ENCODE results near the gene NRM.
"Not testable (repeated sequence)": the region's sequence is repeated elsewhere in the genome, so short reads cannot be mapped to it uniquely, and the experiment has no call there.

The NRM gene

DNA sequence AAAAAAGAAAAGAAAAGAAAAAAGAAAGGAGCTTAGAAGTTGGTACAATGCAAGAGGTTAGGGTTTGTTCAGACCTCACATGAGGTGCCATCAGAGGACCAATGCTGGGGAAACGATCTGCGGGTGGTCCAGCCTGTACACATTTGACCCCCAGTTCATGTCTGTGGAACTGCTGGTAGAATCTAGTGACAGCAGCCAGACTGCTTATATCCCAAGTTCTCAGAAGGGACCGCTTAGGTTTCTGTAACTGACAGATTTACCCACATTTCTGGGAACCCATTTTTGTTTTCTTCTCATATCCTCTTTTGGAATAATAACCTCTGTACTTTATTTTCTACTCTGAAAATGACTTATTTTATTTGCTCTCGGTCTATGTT, 9.0 kb downstream of the NRM start:
- peaks cover 35% of the 10 kb centered on the region for H3K4me1 ChIP-seq (ENCODE audit: control insufficient read depth, insufficient read depth, low read length)
- H3K27ac ChIP-seq (ENCODE audit: low read depth, low read length): peak overlapping the region; percentile 84
- no peaks in the 10 kb centered on the region for H3K27me3 ChIP-seq (ENCODE audit: control insufficient read depth, insufficient read depth, low read length)
- peaks cover 17% of the 10 kb centered on the region for H3K36me3 ChIP-seq (ENCODE audit: control insufficient read depth, insufficient read depth, low read length)
- H3K9me3 ChIP-seq (ENCODE audit: control insufficient read depth, insufficient read depth, low read length): no peaks in the 10 kb centered on the region
- H3K9ac ChIP-seq (ENCODE audit: low read depth, low read length): no peak overlapping the region
- H3K4me3 ChIP-seq (ENCODE audit: low read depth, low read length): no peak overlapping the region

DNA sequence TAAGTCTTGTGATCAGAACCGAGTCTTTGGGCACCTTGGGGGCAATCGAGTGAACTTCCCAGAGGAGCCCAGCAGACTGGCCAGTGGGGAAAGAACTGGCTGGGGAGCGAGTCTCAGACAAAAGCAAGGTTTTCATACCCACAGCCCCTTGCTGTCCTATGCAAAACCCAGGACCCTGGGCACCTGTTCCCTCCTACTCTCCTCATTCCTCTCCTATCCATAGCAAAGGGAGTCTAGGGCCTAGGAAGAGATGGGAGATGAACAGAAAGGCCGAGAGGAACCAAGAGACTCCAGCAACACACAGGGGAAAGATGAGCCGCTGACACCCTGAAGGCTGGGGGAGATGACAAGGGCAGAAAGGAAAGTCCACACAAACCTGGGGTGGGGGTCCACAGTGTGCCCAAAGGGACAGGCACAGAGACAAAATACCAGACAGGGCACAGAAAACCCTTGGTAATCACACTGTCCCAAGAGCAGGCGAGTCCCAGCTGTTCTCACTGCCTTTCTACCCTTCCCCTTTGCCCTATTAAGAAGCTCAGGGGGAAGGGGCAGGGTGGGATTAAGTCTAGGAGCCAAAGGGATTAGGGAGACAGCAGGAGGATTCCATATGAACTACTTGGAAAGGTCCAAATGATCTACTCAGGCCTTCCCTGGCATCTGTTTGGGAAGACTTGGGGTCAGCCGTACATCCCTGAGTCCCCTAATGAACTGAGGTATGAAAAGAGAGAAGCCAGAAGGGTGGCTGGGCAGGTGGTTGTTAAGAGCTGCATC, 10.8 kb downstream of the NRM start:
- H3K9ac ChIP-seq (ENCODE audit: low read depth, low read length): no peak overlapping the region
- H3K9me3 ChIP-seq (ENCODE audit: control insufficient read depth, insufficient read depth, low read length): no peaks in the 10 kb centered on the region
- H3K36me3 ChIP-seq (ENCODE audit: control insufficient read depth, insufficient read depth, low read length): peaks cover 24% of the 10 kb centered on the region
- H3K27me3 ChIP-seq (ENCODE audit: control insufficient read depth, insufficient read depth, low read length): no peaks in the 10 kb centered on the region
- H3K4me1 ChIP-seq (ENCODE audit: control insufficient read depth, insufficient read depth, low read length): peaks cover 31% of the 10 kb centered on the region
- no peak overlapping the region for H3K4me3 ChIP-seq (ENCODE audit: low read depth, low read length)
- H3K27ac ChIP-seq (ENCODE audit: low read depth, low read length): peak overlapping the region; percentile 49

GRCh38 chr6:30678964-30679726, 11.6 kb downstream of the NRM start:
- H3K9ac ChIP-seq (ENCODE audit: low read depth, low read length): no peak overlapping the region
- H3K4me1 ChIP-seq (ENCODE audit: control insufficient read depth, insufficient read depth, low read length): peaks cover 29% of the 10 kb centered on the region

GRCh38 chr6:30676660-30677285, 14.0 kb downstream of the NRM start:
- Histone ChIP-seq H3K27ac (ENCODE audit: low read depth, low read length) (no peak overlapping the region), H3K9me3 (ENCODE audit: control insufficient read depth, insufficient read depth, low read length) (no peaks in the 10 kb centered on the region), H3K9ac (ENCODE audit: low read depth, low read length) (no peak overlapping the region), H3K4me1 (ENCODE audit: control insufficient read depth, insufficient read depth, low read length) (peaks cover 9% of the 10 kb centered on the region), H3K27me3 (ENCODE audit: control insufficient read depth, insufficient read depth, low read length) (no peaks in the 10 kb centered on the region), H3K36me3 (ENCODE audit: control insufficient read depth, insufficient read depth, low read length) (peaks cover 24% of the 10 kb centered on the region), H3K4me3 (ENCODE audit: low read depth, low read length) (no peak overlapping the region)

More at GRCh38 chr6:30678964-30679726, 11.6 kb downstream of the NRM start:
- peak overlapping the region; percentile 50; the same call in 1 of the 2 replicates for H3K4me3 ChIP-seq (ENCODE audit: low read depth, low read length)
- peaks cover 24% of the 10 kb centered on the region for H3K36me3 ChIP-seq (ENCODE audit: control insufficient read depth, insufficient read depth, low read length)
- no peak overlapping the region for H3K27ac ChIP-seq (ENCODE audit: low read depth, low read length)
- no peaks in the 10 kb centered on the region for H3K9me3 ChIP-seq (ENCODE audit: control insufficient read depth, insufficient read depth, low read length)
- no peaks in the 10 kb centered on the region for H3K27me3 ChIP-seq (ENCODE audit: control insufficient read depth, insufficient read depth, low read length)

DNA sequence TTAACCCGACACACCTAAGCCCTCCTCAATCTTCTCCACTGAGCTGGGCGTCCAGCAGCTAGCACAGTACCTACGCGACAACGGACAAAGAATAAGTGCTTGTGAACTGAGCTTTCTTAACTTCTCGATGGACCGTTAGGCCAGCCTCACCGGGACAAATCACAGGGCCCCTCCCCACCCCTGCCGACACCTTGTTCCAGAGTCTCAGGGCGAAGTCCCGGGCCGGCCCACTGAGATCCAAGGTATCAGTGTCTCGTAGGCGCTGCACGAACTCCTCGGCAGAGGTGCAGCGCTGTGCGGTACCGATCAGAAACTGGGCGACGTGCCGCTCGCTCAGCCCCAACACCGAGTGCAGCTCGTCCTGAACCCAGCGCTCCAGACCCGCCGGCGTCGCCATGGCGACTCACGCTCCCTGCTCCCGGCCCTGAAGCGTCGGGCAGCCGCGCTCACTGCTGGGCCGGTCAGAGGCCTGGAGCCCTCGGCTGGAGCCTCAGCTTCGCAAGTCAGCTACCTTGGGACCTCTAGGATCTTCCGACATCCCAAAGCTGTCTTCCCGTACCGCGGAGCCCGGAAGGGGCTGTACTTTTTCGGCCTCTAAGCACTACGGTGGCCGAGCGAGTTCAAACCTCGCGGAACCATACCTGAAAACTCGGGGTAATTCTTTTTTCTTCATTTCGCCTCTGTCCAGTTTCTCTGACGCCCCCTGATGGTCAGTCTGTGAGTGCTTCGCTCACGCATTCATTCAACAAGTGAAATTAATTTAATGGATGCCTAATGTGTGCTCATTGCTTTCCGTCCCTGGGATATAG, 18.1 kb downstream of the NRM start, which contains the start of gene DHX16:
TSS of gene DHX16 (minus strand) at position 562 of the 809 bp plus-strand sequence. CDS start at position 397, 165 bp downstream.
- Histone ChIP-seq H3K27ac (ENCODE audit: low read depth, low read length) (peak within 1 kb of the TSS; percentile 76), H3K36me3 (ENCODE audit: control insufficient read depth, insufficient read depth, low read length) (peaks cover 42% of the 10 kb centered on the region), H3K27me3 (ENCODE audit: control insufficient read depth, insufficient read depth, low read length) (no peaks in the 10 kb centered on the region), H3K9ac (ENCODE audit: low read depth, low read length) (peak within 1 kb of the TSS; percentile 43; the same call in 1 of the 2 replicates), H3K4me1 (ENCODE audit: control insufficient read depth, insufficient read depth, low read length) (no peaks in the 10 kb centered on the region), H3K9me3 (ENCODE audit: control insufficient read depth, insufficient read depth, low read length) (no peaks in the 10 kb centered on the region), H3K4me3 (ENCODE audit: low read depth, low read length) (peak within 1 kb of the TSS; percentile 91)

- H3K27me3 ChIP-seq (ENCODE audit: control insufficient read depth, insufficient read depth, low read length): no peaks in the 10 kb centered on the region
- H3K9me3 ChIP-seq (ENCODE audit: control insufficient read depth, insufficient read depth, low read length): no peaks in the 10 kb centered on the region
- no peak overlapping the region for H3K9ac ChIP-seq (ENCODE audit: low read depth, low read length)
- no peaks in the 10 kb centered on the region for H3K4me1 ChIP-seq (ENCODE audit: control insufficient read depth, insufficient read depth, low read length)
- no peak overlapping the region for H3K27ac ChIP-seq (ENCODE audit: low read depth, low read length)
- peaks cover 34% of the 10 kb centered on the region for H3K36me3 ChIP-seq (ENCODE audit: control insufficient read depth, insufficient read depth, low read length)
- H3K4me3 ChIP-seq (ENCODE audit: low read depth, low read length): no peak overlapping the region
These were observed 19.8 kb downstream of the NRM start for GRCh38 chr6:30670760-30671527.

DNA sequence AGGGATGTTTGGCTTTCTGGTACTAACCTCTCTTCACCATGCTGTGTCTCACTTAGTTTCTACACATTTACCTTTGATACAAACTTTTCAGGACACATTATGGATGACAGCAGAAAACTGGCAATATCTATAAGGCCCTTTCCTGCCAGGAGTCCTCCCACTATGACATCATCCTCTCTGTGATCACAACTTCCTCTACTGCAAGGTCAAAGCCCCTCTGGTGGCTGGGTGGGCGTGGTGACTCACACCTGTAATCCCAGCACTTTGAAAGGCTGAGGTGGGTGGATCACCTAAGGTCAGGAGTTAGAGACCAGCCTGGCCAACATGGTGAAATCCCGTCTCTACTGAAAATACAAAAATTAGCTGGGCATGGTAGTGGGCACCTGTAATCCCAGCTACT, 24.5 kb downstream of the NRM start:
- not testable (repeated sequence) for H3K4me3 ChIP-seq (ENCODE audit: low read depth, low read length); H3K9ac ChIP-seq (ENCODE audit: low read depth, low read length); H3K4me1 ChIP-seq (ENCODE audit: control insufficient read depth, insufficient read depth, low read length); H3K27ac ChIP-seq (ENCODE audit: low read depth, low read length); H3K27me3 ChIP-seq (ENCODE audit: control insufficient read depth, insufficient read depth, low read length); H3K9me3 ChIP-seq (ENCODE audit: control insufficient read depth, insufficient read depth, low read length)
- peaks cover 76% of the 10 kb centered on the region for H3K36me3 ChIP-seq (ENCODE audit: control insufficient read depth, insufficient read depth, low read length)

DNA sequence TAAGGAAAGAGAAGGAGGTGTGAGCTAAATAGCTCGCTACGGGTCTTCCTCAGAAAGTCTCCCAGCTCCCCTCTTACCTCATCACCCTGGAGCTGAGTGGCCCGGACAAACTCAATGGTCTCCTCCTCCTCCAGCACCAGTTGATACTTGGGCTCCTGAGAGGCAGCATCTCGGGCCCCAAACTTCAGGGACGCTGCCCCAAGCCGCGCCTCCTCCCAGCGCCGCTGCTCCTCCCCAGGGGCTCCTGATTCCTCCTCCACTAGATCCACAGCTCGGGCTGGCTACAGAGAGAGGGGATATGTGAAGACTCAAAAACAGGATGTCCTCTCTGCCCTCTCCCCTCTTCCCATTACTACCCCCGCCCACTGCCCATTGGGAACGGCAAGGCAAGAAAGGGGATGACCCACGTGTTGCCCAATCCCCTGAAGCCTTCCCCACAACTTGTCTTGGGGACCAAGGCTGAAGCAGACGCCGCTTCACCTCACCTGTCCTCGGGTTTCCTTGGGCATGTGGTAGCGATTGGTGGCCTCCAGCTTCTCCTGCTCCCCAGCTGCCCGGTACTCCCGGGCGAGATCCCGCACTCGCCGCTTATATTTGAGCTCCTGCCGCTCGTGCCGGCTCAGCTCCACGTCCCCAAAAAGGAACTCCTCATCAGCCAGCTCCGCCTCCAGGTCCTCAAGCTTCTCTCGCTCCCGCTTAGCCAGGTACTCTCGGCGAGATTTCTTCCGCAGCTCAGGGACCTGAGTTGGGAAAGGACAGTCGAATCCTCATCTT, 25.6 kb downstream of the NRM start:
- Histone ChIP-seq H3K9me3 (ENCODE audit: control insufficient read depth, insufficient read depth, low read length) (no peaks in the 10 kb centered on the region), H3K27me3 (ENCODE audit: control insufficient read depth, insufficient read depth, low read length) (no peaks in the 10 kb centered on the region), H3K4me3 (ENCODE audit: low read depth, low read length) (no peak overlapping the region), H3K27ac (ENCODE audit: low read depth, low read length) (no peak overlapping the region), H3K4me1 (ENCODE audit: control insufficient read depth, insufficient read depth, low read length) (no peaks in the 10 kb centered on the region), H3K36me3 (ENCODE audit: control insufficient read depth, insufficient read depth, low read length) (peaks cover 73% of the 10 kb centered on the region), H3K9ac (ENCODE audit: low read depth, low read length) (no peak overlapping the region)

GRCh38 chr6:30657922-30658321, 32.9 kb downstream of the NRM start:
- not testable (repeated sequence) for H3K27me3 ChIP-seq (ENCODE audit: control insufficient read depth, insufficient read depth, low read length); H3K4me3 ChIP-seq (ENCODE audit: low read depth, low read length); H3K9ac ChIP-seq (ENCODE audit: low read depth, low read length); H3K9me3 ChIP-seq (ENCODE audit: control insufficient read depth, insufficient read depth, low read length); H3K4me1 ChIP-seq (ENCODE audit: control insufficient read depth, insufficient read depth, low read length); H3K27ac ChIP-seq (ENCODE audit: low read depth, low read length)
- peaks cover 90% of the 10 kb centered on the region for H3K36me3 ChIP-seq (ENCODE audit: control insufficient read depth, insufficient read depth, low read length)
